T-helper 22 cell (primary cell): Measurements from ENCODE around the gene DUSP11.
"Not testable (repeated sequence)": the region's sequence is repeated elsewhere in the genome, so short reads cannot be mapped to it uniquely, and the experiment has no call there.

Experiments used
- DNase-seq: peaks from one replicate; pipeline ENCODE4 v3.0.0-alpha.2; 2020; ENCODE audit warnings: low read depth

The DUSP11 gene

GRCh38 chr2:73772819-73773218 is 7.1 kb downstream of the DUSP11 start:
- DNase-seq, result no peak

- no peak for DNase-seq
Measured at GRCh38 chr2:73770725-73771124, 9.2 kb downstream of the DUSP11 start.

- DNase-seq, result no peak
Measured at GRCh38 chr2:73766994-73767393, 12.9 kb downstream of the DUSP11 start.

- DNase-seq, result no peak
Measured at GRCh38 chr2:73766349-73766748, 13.6 kb downstream of the DUSP11 start.

- no peak for DNase-seq
Measured at GRCh38 chr2:73764945-73765344, 15.0 kb downstream of the DUSP11 start.

GRCh38 chr2:73762571-73762970 is 17.3 kb downstream of the DUSP11 start:
- no peak for DNase-seq

GRCh38 chr2:73759904-73760303 is 20.0 kb downstream of the DUSP11 start:
- DNase-seq, result no peak

GRCh38 chr2:73759285-73759764 is 20.6 kb downstream of the DUSP11 start:
- DNase-seq, result no peak

- not testable (repeated sequence) for DNase-seq
Measured at GRCh38 chr2:73754332-73754731, 25.6 kb downstream of the DUSP11 start.

GRCh38 chr2:73749314-73749713 is 30.6 kb downstream of the DUSP11 start:
- DNase-seq, result no peak

GRCh38 chr2:73746877-73747208 is 33.1 kb downstream of the DUSP11 start:
- DNase-seq, result no peak

GRCh38 chr2:73746015-73746876 is 33.7 kb downstream of the DUSP11 start:
- no peak for DNase-seq

- DNase-seq, result no peak
Measured at GRCh38 chr2:73740767-73741166, 39.1 kb downstream of the DUSP11 start.

- DNase-seq, result no peak
Measured at GRCh38 chr2:73739101-73739500, 40.8 kb downstream of the DUSP11 start.

- DNase-seq, result peak; percentile 89
Measured at GRCh38 chr2:73736855-73737779, 42.8 kb downstream of the DUSP11 start, which contains the start of gene TPRKB. TSS of gene TPRKB (minus strand) at chr2:73737345. CDS start at chr2:73734569, 2,776 bp downstream.

GRCh38 chr2:73736378-73736777 is 43.5 kb downstream of the DUSP11 start:
- no peak for DNase-seq

GRCh38 chr2:73730810-73731209 is 49.1 kb downstream of the DUSP11 start:
- no peak for DNase-seq

- DNase-seq, result no peak
Measured at GRCh38 chr2:73728711-73729110, 51.2 kb downstream of the DUSP11 start.

GRCh38 chr2:73728043-73728442 is 51.9 kb downstream of the DUSP11 start:
- no peak for DNase-seq

- not testable (repeated sequence) for DNase-seq
Measured at GRCh38 chr2:73726657-73727056, 53.2 kb downstream of the DUSP11 start.

GRCh38 chr2:73718851-73719621 is 60.9 kb downstream of the DUSP11 start:
- no peak for DNase-seq

- no peak for DNase-seq
Measured at GRCh38 chr2:73718421-73718820, 61.5 kb downstream of the DUSP11 start.
